Mononuclear cell (primary cell): ENCODE measurements around the gene DSCAML1. TPM values are rescaled to one million over a fixed set of nuclear protein-coding genes. Genes with fewer than 3 reads are reported as not detected.

Experiments used
- H3K27me3 ChIP-seq: 2 replicates; pipeline ENCODE4 v1.6.0; 2011; ENCODE audit warnings: low read length, control low read depth; ENCODE audit not compliant: insufficient read depth
- H3K4me1 ChIP-seq: 2 replicates; pipeline ENCODE4 v1.5.1; 2011; ENCODE audit warnings: mild to moderate bottlenecking, low read length, control low read depth; ENCODE audit not compliant: insufficient read depth
- H3K4me3 ChIP-seq: 2 replicates; pipeline ENCODE4 v1.5.1; 2011; ENCODE audit warnings: mild to moderate bottlenecking, low read length, moderate library complexity
- H3K9me3 ChIP-seq: 2 replicates; pipeline ENCODE4 v1.5.1; 2011; ENCODE audit warnings: low read depth, mild to moderate bottlenecking, control low read depth, low read length
- total RNA-seq: library from RNA; depleted of rRNA; stranded (reverse); fragments of >200 nt; gene quantifications from one replicate; pipeline ENCODE4 v1.2.3, GENCODE V29; 2012

Gene DSCAML1
- total RNA-seq, 1 donor: 0.84 TPM

DNA sequence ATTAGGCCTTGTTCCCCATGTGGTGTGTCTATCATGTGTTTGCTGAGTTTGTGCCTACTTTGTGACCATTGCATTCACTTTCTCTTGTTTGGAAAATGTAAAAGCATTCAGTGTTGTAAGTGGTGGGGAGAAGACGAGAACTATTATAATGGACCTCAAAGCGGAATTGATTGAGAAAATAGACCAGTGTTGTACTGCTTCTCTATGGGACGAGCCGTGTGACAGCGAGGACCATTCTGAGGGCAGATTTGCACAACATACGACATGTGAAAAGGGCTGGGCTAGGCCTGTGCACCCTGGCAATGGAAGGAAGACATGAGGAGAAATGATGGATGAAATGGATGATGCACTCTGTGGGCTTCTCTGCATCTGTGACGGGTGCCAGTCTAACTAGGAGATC is 233.5 kb downstream of the DSCAML1 start:
- no peaks in the 10 kb centered on the region for H3K27me3 ChIP-seq
- no peak overlapping the region for H3K4me3 ChIP-seq
- H3K9me3 ChIP-seq: no peaks in the 10 kb centered on the region
- H3K4me1 ChIP-seq: no peaks in the 10 kb centered on the region

DNA sequence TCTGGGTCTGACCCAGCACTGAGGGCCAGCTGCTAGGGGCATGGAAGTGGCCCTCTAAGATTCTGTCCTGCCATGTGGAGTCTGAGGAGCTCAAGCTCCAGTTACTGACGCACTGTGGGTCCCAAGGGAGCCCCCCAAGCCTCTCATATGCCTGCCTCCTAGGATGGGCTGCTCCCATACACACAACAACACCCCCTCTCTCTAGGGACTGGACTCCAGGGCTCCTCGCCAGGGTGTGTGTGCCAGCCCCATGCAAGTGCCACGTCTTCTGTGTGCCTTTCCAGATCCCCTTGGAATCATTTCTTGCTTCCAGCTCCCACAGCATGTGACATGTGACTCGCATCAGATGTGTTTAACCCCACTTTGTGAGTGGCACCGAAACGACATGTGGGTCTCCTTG is 234.9 kb downstream of the DSCAML1 start:
- Histone ChIP-seq H3K27me3 (no peaks in the 10 kb centered on the region), H3K4me3 (no peak overlapping the region), H3K4me1 (no peaks in the 10 kb centered on the region), H3K9me3 (no peaks in the 10 kb centered on the region)

DNA sequence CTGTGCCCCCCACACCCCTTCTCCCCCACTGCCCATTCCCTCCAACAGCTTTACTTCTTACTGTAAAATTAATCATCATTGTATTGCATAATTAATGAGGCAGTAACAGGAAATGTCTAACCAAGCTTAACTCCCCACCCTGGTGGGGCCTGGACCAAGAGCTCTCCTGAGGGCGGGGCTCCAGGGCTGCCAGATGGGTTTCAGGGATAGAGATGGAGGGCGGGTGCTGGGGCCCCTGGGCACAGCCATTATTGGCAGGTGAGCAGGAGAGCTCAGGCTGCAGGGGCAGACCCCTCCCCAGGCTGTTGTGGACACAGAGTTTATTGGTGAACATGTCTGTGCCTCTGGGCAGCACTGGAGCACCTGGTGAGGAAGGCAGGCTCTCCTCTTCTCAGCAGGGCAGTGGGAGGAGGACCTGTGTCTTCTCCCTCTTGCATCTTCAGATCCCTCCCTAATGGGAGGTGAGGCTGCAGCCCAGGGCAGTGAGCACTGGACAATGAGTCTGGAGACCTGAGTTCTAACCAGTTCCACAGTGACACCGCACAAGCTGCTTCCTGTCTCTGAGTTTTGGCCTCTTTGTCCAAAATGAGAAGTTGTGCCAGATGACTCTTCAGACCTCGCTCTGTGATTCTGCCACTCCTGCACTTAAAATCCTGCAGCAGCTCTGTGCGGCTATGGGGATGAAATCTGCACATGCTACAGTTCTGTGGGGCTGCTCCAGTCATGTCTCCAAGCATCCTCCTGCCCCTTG is 236.1 kb downstream of the DSCAML1 start:
- no peak overlapping the region for H3K4me3 ChIP-seq
- no peaks in the 10 kb centered on the region for H3K27me3 ChIP-seq
- no peaks in the 10 kb centered on the region for H3K9me3 ChIP-seq
- no peaks in the 10 kb centered on the region for H3K4me1 ChIP-seq

DNA sequence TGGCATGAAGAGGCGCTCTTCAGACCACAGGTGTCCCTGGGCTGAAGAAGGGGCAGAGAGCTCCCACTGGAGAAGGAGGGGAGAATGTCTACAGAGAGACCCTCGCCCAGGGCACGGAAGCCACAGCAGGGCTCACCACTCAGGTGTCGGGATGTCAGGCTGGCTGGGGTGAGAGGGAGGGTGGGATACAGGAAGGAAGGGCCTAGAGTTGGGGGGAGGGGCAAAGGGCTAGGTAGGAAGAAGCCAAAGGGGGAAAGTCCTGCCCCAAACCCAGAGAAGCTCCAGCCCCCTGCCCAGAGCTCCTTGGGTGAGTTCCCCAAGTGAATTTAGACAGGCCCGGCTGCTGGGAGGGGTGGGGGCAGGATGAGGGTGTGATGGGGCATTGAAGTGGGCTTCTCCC is 237.3 kb downstream of the DSCAML1 start:
- H3K4me3 ChIP-seq: no peak overlapping the region
- no peaks in the 10 kb centered on the region for H3K4me1 ChIP-seq
- H3K9me3 ChIP-seq: no peaks in the 10 kb centered on the region
- no peaks in the 10 kb centered on the region for H3K27me3 ChIP-seq

DNA sequence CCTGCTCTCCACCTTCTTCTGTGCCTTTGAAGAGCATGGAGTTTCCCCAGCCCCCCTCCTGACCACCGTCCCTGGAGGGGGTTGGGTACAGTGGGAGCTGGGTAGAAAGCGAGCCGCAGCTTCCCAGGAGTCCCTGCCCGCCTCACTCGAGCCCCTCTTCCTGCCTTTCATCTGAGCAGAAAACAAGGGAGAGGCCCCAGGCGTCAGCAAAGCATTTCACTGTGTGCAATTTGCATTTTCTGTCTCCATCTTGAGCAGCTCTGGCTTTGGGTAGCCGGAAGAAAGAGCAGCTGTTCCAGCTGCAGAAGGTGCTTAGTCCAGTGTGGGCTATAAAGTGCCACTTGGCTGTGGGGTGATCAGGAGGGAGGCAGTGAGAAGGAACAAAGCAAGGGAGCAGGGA is 239.7 kb downstream of the DSCAML1 start:
- H3K4me3 ChIP-seq: no peak overlapping the region
- H3K27me3 ChIP-seq: no peaks in the 10 kb centered on the region
- no peaks in the 10 kb centered on the region for H3K9me3 ChIP-seq
- no peaks in the 10 kb centered on the region for H3K4me1 ChIP-seq

DNA sequence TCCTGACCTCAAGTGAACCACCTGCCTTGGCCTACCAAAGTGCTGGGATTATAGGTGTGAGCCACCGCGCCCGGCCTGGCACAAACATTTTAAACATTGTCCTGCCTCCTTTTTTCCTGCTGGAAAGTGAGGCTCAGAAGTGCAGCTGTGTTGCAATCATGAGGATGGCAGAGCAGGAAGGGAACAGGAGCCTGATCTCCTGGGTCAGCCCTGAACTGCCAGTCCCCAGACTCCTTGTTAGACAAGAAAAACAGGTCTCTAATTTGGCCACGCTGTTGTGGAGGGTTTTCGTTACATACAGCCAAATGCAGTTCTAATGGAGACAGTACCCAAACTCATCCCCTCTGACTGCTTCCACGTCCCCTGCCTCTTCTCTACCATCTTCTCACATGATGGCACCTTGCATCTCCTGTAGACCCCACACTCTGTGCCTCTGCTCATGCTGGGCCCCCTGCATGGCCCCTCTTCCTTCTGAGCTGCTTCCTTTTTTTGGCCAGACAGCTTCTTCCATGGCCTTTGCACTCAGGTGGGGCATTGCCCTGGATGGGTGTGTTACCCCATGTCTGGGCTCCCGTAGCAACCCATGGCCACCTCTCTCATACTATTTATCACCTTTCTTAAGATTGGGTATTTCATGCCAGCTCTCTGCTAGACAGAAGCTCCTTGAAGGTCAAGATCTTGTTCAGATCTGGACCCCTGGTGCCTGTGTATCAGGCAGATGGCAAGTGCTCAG is 242.2 kb downstream of the DSCAML1 start:
- no peaks in the 10 kb centered on the region for H3K9me3 ChIP-seq
- no peaks in the 10 kb centered on the region for H3K4me1 ChIP-seq
- H3K4me3 ChIP-seq: no peak overlapping the region
- no peaks in the 10 kb centered on the region for H3K27me3 ChIP-seq

DNA sequence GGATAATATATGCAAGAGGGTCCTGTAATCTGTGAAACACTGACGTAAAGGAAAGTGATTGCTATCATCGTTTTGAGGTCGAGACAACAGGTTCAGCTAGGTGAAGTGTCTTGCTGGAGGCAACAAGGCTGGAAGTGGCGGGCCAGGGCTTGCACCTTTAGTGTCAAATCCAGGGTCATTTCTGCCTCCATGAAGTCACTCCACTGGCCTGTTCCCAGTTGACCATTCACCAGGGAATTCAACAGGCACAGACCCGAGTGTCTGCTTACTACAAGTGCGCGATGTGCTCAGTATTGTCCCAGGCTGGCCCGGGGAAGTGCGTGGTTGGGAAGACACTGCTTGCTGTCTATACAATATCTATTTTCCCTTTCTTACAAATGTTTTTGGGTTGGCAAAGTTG is 244.4 kb downstream of the DSCAML1 start:
- Histone ChIP-seq H3K4me1 (no peaks in the 10 kb centered on the region), H3K4me3 (no peak overlapping the region), H3K9me3 (no peaks in the 10 kb centered on the region), H3K27me3 (no peaks in the 10 kb centered on the region)

DNA sequence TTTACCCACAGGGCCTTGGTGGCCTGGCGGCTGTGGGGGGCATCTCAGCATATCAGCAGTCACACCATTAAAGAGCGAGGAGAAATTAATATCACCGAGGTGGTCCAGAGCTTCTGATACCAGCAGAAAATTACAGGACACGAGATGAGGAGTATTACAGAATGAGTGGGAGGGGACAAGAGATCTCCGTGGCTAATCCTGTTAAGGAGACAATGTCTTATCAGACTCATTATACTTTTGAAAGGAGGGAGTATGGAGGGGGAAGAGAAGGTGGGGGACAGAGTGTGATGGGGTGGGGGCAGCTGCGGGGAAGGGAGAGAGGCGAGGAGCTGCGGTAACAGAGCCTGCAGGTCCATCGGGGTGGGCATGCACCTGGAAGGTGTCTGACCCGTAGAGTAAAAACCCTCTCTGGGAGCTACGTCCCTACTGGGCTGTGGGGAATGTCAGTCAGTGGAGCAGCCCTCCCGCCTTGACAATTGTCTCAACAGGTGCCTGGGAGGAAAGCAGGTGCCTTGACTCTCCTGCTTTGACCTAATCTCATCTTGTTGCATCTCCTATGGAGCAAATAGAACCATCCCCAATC is 245.2 kb downstream of the DSCAML1 start:
- Histone ChIP-seq H3K4me1 (no peaks in the 10 kb centered on the region), H3K9me3 (no peaks in the 10 kb centered on the region), H3K27me3 (no peaks in the 10 kb centered on the region), H3K4me3 (no peak overlapping the region)

DNA sequence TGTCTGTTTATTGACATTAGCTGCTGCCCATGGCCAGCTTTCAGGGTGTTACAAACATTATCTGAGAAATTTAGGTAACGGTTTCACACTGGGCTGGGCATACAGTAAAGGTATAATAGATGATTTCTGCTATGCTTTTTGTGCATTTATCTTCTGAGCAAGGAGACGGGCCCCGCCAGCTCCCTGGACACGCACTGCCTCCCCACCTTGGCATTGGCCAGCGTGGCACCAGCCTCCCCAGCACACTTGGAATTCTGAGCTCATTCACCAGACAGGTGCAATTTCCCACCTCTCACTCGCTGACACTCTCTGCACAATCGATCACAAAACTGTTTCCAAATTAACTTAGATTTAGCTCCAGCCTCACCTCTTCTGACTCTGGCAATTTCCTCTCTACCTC is 246.6 kb downstream of the DSCAML1 start:
- Histone ChIP-seq H3K4me3 (no peak overlapping the region), H3K9me3 (no peaks in the 10 kb centered on the region), H3K27me3 (no peaks in the 10 kb centered on the region), H3K4me1 (no peaks in the 10 kb centered on the region)

DNA sequence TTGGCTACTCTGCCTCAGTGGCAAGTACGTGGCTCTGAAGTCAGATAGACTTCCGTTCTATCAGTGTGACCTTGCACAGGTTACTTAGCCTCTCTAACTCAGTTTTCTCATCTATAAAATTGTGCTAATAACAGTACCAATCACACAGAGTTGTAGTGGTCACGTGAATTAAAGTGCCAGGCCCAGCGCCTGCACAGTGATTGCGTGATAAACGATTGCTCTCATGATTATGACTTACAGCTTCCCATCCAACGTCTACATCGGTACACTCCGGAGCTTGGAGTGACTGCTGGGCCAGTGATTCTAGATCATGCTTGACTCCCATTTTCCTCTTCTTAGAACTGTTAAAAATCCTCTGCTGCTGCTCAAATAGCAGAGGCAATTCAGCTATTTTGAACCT is 247.6 kb downstream of the DSCAML1 start:
- Histone ChIP-seq H3K9me3 (no peaks in the 10 kb centered on the region), H3K4me1 (no peaks in the 10 kb centered on the region), H3K27me3 (no peaks in the 10 kb centered on the region), H3K4me3 (no peak overlapping the region)

DNA sequence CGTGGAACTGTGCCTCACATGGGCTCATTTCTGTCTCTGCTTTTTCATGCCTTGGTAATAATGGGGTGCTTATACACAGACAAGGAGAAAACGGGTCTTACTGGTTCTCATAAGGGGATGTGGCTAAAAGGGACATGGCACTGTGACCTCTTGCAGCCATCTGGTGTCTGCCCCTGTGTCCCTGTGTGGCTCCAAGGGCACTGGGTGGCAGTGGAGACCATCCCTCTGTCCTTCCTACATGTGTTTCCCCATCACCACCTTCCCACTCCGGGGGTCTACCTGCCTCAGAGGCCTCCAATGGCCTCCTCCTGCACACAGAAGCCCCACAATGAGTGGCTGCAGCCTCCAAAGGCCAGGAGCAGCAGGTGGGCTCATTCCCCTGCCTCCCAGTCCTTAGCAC is 248.1 kb downstream of the DSCAML1 start:
- Histone ChIP-seq H3K4me1 (no peaks in the 10 kb centered on the region), H3K27me3 (no peaks in the 10 kb centered on the region), H3K4me3 (no peak overlapping the region), H3K9me3 (no peaks in the 10 kb centered on the region)

DNA sequence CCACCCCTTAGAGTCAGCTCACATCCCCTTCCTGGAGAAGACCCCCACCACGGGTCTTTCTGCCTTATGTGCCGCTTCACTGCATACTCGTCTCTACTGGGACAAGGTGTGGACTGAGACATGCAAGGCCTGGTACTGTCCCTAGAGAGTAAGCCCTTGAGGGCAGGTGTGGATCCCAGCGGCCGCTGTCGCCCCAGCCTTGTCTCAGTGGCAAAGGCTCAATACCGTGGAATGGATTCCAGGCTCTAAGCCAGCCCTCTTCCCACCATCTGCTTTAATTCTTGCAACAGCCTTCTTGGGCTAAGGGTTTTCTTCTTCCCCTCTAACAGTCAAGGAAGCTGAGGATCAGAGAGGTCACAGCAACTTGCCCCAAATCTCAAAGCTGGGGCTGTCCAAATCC is 249.1 kb downstream of the DSCAML1 start:
- no peaks in the 10 kb centered on the region for H3K27me3 ChIP-seq
- H3K4me3 ChIP-seq: no peak overlapping the region
- no peaks in the 10 kb centered on the region for H3K4me1 ChIP-seq
- no peaks in the 10 kb centered on the region for H3K9me3 ChIP-seq

DNA sequence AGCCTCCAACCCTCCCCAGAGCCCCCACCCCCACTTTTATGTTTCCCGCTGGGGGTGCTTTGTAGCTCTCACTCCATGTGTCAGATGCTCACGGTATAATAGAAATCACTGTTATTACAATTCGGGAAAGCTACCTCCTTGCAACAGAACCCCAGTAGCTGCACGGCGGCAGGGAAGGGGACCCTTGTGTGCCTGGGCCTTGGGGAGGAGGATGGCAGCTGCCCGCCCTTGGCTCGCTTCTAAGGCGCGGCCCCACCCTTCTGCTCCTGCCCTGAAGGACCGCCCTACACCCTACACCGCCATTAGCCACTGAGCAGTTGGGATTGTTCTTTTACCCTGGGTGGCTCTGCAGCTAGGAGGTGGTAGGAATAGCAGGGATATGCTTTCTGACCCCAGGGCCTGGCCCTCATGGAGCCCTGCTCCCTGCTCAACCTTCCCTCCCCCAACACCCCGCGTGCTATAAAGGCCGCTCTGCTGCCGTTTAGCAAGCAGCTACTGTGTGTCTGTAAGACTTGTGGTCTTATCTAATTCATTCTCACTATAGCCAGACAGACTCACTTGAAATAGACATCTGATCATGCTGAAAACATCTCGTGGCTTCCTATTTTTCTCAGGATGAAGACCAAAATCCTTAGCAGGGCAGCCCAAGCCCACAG is 249.7 kb downstream of the DSCAML1 start:
- H3K4me1 ChIP-seq: no peaks in the 10 kb centered on the region
- no peak overlapping the region for H3K4me3 ChIP-seq
- no peaks in the 10 kb centered on the region for H3K9me3 ChIP-seq
- H3K27me3 ChIP-seq: no peaks in the 10 kb centered on the region

DNA sequence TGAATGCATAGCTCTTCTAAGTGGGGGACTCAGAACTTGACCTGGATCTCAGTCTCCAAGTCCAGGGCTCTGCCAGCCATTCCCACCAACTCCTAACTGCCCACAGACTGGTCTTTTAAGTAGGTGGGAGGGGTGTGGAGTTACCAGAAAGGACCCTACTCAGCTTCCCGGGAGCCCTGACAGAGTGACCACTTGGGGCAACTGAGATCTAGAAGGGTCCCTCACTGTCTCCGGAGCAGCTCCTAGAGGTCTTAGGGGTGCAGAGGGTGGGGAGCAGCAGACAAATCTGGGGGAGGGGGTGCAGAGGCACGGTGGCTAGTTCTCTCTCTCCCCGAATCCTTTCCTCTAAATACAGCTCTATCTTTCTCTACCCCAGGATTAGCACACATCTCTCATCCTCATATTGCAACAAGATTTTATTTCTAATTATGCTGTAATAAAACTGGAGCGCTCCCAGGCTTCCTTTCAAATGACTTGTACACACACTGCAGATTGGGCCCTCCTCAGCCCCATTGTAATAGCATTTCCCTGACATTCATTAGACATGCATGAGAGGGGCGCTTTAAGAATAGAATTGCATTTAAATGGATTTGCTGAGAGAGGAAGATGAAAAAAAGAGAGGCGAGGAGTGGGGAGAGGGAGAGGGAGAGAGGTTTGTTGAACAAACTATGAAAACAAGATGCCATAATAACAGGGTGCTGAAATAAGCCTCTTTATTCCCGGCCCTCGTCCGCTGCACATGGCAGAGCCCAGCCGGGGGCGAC is 250.4 kb downstream of the DSCAML1 start:
- no peaks in the 10 kb centered on the region for H3K27me3 ChIP-seq
- no peaks in the 10 kb centered on the region for H3K9me3 ChIP-seq
- no peaks in the 10 kb centered on the region for H3K4me1 ChIP-seq
- H3K4me3 ChIP-seq: no peak overlapping the region

DNA sequence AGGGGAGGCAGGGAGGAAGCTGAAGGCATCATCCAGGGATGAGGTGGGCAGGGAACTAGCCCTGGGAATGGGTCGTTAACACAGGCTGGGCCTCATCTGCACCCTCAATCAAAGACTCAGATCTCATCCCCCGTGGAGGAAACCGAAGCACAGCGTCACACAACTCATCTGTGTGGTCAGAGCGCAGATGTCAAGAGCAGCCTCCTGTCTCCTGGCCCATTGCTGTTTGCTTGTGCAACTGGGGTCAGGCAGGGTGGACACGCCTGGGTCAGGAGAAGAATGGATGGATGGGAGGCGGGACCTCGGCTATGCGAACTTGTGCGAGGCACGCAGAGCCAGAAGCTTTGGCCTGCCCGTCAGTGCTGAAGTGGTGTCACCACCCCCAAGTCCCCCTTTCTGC is 251.3 kb downstream of the DSCAML1 start:
- no peaks in the 10 kb centered on the region for H3K4me1 ChIP-seq
- H3K4me3 ChIP-seq: no peak overlapping the region
- H3K9me3 ChIP-seq: no peaks in the 10 kb centered on the region
- no peaks in the 10 kb centered on the region for H3K27me3 ChIP-seq
